Effector CD4-positive, alpha-beta T cell (primary cell): ENCODE data around the gene RPS27.
"Not testable (repeated sequence)": the region's sequence is repeated elsewhere in the genome, so short reads cannot be mapped to it uniquely, and the experiment has no call there.

Experiments used
- DNase-seq: peaks from one replicate; pipeline ENCODE4 v3.0.0-alpha.2; 2020

The RPS27 gene

DNA sequence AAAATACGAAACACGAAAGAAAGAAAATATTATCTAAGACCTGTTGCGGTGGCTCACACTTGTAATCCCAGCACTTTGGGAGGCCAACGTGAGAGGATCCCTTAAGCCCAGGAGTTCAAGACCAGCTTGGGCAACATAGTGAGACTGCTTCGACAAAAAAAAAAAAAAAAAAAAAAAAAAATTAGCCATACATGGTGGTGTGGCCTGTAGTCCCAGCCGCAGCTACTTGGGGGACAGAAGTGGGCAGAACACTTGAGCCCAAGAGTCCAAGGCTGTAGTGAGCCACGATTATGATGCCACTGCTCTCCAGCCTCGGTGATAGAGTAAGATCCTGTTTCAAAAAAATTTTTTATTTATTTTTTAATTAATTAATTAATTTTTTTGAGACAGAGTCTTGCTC, 2.9 kb upstream of the RPS27 start:
- DNase-seq = no peak

DNA sequence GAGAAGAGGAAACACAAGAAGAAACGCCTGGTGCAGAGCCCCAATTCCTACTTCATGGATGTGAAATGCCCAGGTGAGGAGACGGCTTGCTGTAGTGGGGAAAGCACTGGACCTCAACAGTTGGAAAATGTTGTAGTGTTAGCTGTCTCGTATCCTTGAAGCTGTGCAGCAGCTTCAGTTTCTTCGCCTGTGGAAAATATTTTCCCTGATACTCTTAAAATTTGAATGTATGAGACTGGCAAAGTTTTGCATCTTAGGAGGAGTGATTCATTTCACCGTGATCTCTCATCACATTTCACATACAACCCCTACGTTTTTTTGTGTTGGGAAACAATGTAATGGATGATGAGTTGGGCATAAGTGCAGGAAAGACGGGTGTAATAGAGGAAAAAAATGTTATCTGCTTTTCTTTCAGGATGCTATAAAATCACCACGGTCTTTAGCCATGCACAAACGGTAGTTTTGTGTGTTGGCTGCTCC, 629 bp downstream of the RPS27 start:
- no peak for DNase-seq

DNA sequence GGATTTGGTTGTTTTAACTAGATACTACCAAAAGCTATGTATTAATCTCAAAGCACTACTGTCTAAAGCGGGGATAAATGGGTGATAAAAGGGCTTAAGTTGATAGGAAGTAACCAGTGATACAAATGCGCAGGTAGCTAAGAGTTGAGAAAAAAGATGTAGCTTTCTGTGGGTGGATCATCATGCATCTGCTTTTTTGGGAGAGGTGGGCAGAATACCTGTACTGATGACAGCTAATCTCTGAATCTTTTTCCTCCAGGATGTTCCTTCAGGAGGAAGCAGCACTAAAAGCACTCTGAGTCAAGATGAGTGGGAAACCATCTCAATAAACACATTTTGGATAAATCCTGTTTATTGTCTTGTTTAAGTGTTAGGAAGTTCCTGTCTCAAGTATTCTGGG, 1.2 kb downstream of the RPS27 start:
- no peak for DNase-seq

DNA sequence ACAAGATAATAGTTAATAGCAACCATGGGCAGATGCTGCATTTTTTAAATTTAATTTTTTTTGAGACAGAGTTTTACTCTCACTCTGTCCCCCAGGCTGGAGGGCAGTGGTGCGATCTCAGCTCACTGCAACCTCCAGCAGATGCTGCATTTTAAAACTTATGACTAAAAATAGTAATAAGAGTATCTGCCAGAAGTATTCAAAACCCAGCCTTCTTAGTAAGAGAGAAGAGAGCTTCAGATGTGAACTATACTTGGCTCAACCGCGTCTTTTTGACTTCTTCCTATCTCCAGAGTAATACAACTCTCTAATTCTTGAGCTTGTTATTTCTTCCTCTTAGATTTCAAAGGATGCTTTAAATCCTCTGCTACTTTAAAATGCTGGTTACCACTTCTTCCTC, 4.6 kb downstream of the RPS27 start:
- DNase-seq = no peak

DNA sequence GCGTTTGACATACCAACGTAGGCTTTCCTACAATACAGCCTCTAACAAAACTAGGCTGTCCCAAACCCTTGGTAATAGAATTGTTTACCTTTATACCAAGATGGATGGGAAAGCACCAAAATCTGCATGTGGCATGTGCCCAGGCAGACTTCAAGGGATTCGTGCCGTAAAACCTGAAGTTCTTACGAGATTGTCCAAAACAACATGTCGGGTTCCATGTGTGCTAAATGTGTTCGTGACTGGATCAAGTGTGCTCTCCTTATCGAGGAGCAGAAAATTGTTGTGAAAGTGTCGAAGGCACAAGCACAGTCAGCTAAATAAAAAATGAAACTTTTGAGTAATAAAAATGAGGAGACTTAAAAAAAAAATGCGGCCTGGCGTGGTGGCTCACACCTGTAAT, 5.1 kb downstream of the RPS27 start:
- no peak for DNase-seq

DNA sequence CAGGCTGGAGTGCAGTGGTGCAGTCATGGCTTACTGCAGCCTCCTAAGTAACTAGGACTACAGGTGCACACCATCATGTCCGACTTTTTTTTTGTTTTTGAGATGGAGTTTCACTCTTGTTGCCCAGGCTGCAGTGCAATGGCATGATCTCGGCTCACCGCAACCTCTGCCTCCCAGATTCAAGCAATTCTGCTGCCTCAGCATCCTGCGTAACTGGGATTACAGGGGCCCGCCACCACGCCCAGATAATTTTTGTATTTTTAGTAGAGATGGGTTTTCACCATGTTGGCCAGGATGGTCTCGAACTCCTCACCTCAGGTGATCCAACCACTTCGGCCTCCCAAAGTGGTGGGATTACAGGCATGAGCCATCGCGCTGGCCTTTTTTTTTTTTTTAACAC, 6.3 kb downstream of the RPS27 start:
- DNase-seq = not testable (repeated sequence)

DNA sequence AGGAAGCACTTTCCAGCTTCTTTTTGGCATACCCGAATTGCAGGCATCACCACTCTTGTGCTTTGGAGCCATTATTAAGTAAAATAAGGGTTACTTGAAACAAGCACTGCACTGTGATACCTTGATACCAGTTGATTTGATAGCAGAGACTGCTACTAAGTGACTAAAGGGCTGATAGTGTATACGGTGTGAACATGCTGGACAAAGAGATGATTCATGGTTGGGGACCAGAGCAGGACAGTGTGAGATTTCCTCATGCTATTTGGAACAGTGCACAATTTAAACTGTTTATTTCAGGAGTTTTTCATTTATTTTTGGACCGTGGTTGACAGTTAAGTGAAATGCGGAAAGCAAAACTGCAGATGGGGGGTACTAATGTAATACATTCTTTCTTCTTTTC, 9.9 kb downstream of the RPS27 start:
- DNase-seq = no peak

DNA sequence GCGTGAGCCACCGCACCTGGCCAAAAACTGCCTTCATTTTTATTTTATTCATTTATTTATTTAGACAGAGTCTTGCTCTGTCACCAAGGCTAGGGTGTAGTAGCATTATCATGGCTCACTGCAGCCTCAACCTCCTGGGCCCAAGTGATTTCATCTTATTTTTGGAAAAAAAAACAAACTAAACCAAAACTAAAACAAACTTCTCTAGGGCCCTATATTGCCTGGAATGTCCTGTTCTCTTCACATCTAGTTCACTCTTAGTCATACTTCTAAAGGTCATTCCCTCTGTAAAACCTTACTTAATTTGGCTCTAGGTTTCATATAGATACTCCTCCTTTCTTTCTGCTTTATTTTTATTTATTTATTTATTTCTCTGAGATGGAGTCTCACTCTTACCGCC, 15.6 kb downstream of the RPS27 start:
- DNase-seq = no peak

DNA sequence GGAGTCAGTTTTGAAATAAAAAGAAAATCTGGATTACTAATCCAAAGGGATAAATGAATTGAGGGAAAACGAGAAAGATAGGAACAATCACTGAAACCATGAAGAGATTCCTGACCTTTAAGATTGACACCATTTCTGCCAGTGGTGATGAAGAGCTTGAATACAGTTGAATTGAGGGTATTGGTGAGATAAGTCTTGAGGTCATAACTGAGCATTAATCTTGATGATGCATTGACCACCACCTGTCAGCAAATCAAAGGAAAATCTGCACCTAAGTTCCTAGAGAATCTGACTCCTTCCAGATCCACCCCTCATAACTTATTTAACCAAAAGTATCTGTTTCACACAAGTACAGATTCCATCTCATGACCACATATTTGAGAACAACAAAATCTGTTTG, 21.6 kb downstream of the RPS27 start:
- no peak for DNase-seq

DNA sequence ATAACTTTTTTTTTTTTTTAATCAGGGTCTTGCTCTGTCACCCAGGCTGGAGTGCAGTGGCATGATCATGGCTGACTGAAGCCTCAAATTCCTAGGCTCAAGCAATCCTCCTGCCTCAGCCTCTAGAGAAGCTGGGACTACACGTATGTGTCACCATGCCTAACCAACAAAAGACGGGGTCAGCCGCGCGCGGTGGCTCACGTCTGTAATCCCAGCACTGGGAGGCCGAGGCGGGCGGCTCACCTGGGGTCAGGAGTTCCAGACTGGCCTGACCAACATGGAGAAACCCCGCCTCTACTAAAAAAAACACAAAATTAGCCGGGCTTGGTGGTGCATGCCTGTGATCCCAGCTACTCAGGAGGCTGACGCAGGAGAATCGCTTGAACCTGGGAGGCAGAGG, 22.0 kb downstream of the RPS27 start:
- DNase-seq = not testable (repeated sequence)

DNA sequence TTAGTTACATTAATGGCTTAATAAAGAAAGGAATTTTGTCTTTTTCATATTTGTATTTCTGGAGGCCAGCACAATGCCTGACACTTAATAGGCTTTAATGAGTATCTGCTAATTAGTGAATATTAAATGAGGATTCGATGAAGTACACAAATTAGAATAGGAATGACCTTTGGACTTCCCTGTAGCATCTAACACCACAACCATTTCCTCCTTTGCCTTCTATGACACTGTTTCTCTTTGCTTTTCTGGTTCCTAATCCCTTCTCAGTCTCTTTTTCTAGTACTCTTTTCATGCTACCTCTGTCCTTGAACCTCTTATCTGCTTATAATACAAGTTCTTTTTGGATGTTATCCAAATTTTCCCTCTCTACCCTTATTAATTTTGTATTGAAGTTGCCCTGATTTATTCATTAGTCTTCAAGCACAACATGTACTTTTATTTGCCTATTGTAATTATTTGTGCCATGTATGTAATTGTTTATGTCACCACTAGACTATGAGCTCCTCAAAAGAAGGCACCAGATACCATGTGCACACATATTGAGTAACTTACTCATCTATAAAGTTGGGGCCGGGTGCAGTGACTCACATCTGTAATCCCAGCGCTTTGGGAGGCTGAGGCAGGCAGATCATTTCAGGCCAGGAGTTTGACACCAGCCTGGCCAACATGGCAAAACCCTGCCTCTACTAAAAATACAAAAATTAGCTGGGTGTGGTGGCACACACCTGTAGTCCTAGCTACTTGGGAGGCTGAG, 23.8 kb downstream of the RPS27 start:
- DNase-seq = no peak

DNA sequence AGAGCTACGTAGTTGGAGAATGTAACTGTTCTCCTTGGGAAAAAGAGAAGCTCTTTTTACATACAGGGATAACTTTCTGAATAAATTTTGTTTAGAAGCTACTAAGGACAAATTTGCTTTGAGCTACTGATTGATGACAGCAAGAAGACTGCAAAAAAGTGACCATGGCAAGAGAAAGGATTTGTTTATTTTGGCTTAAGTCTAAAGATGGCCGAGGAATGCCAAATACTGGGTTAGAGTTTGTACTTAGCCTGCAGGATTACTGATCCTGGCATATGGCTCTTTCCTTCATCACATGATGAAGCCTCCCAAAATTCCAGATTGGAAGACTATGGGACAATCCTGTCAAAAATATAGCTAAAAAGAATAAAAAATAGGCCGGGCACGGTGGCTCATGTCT, 28.7 kb downstream of the RPS27 start:
- DNase-seq = no peak

DNA sequence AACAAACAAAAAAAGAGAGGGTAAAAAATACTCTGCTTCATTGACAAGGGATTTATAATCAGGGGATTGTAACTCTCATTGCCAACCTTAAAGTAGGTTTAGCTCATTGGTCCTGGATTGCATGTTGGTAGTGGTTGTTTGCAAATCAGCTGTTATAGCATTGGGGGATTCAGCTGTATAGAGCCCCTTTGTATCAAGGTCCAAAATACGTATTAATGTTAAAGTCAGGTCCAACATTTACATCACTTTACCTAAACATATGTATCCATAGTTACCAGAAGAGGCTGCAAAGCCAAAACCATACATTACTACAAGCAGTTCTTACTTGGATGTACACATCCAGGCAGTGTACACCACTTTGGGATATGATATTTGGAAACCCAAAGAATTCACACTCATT, 29.4 kb downstream of the RPS27 start:
- no peak for DNase-seq

DNA sequence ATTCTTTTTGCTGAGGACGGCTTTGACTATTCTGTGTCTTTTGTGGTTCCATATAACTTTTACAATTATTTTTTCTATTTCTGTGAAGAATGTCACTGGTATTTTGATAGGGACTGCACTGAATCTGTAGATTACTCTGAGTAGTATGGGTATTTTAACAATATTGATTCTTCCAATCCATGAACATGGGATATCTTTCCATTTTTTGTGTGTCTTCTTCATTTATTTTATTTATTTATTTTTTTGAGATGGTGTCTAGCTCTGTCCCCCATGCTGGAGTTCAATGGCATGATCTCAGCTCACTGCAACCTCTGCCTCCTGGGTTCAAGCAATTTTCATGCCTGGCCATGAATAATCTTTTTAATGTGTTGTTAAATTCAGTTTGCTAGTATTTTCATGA, 43.1 kb downstream of the RPS27 start:
- DNase-seq = not testable (repeated sequence)
